Measurements from ENCODE around the gene DZIP1L.
"Not testable (repeated sequence)": the region's sequence is repeated elsewhere in the genome, so short reads cannot be mapped to it uniquely, and the experiment has no call there.

DZIP1L gene

DNA sequence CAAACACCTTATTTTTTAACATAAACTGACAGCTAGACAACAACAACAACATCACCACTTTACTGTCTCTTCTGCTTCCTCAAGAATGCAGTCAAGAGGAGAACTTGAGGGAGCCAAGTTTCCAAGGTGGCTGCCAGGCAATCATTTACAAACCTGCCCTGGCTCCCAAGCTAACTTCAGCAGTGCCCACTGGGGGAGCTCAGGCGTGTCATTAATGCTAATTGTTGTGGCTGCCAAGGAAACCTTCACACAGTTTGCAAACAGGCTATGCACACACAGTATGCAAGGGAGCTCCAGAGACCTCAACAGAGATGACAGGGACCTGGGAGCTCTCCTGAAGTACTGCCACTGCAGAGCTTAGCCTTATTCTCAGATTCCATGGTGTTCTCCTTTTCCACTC is 2.1 kb downstream of the DZIP1L start:
- DNase-seq (ENCODE audit: low read depth): peak; percentile 17
- TF ChIP-seq, protein P1, sequence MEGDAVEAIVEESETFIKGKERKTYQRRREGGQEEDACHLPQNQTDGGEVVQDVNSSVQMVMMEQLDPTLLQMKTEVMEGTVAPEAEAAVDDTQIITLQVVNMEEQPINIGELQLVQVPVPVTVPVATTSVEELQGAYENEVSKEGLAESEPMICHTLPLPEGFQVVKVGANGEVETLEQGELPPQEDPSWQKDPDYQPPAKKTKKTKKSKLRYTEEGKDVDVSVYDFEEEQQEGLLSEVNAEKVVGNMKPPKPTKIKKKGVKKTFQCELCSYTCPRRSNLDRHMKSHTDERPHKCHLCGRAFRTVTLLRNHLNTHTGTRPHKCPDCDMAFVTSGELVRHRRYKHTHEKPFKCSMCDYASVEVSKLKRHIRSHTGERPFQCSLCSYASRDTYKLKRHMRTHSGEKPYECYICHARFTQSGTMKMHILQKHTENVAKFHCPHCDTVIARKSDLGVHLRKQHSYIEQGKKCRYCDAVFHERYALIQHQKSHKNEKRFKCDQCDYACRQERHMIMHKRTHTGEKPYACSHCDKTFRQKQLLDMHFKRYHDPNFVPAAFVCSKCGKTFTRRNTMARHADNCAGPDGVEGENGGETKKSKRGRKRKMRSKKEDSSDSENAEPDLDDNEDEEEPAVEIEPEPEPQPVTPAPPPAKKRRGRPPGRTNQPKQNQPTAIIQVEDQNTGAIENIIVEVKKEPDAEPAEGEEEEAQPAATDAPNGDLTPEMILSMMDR (conservative IDR thresholded peaks at IDR 0.05; ENCODE audit: low read length): no peak
- peak overlapping the region; percentile 17; the same call in 1 of the 2 replicates for H3K4me3 ChIP-seq (ENCODE audit: low read length)

- no peak for DNase-seq (ENCODE audit: low read depth)
These were observed 3.0 kb downstream of the DZIP1L start for GRCh38 chr3:138112362-138112761.

DNA sequence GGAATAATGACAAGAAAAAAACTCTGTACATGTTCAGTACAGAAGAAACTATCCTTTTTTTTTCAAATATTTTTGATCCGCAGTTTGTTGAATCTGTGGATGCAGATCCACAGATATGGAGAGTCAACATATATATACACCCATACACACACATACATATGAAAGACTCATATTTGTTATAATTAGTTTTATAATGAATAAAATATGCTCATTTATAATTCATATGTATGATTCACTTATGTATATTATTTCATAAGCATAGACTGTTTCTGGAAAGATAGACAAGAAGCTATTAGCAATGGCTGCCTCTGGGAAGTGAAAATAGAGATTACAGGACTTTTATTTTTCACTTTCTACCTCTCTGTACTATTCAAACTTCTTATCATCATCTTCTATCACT is 9.8 kb downstream of the DZIP1L start:
- TF ChIP-seq, protein P1 (conservative IDR thresholded peaks at IDR 0.05; ENCODE audit: low read length): no peak
- DNase-seq (ENCODE audit: low read depth): no peak

More at GRCh38 chr3:138112362-138112761, 3.0 kb downstream of the DZIP1L start:
- TF ChIP-seq, protein P1 (conservative IDR thresholded peaks at IDR 0.05; ENCODE audit: low read length): no peak
- no peak overlapping the region for H3K4me3 ChIP-seq (ENCODE audit: low read length)

GRCh38 chr3:138103466-138103865 is 11.9 kb downstream of the DZIP1L start:
- H3K4me3 ChIP-seq (ENCODE audit: low read length): no peak overlapping the region
- DNase-seq (ENCODE audit: low read depth): no peak
- TF ChIP-seq, protein P1 (conservative IDR thresholded peaks at IDR 0.05; ENCODE audit: low read length): no peak

More for the DNA sequence above, 9.8 kb downstream of the DZIP1L start:
- no peak overlapping the region for H3K4me3 ChIP-seq (ENCODE audit: low read length)

DNA sequence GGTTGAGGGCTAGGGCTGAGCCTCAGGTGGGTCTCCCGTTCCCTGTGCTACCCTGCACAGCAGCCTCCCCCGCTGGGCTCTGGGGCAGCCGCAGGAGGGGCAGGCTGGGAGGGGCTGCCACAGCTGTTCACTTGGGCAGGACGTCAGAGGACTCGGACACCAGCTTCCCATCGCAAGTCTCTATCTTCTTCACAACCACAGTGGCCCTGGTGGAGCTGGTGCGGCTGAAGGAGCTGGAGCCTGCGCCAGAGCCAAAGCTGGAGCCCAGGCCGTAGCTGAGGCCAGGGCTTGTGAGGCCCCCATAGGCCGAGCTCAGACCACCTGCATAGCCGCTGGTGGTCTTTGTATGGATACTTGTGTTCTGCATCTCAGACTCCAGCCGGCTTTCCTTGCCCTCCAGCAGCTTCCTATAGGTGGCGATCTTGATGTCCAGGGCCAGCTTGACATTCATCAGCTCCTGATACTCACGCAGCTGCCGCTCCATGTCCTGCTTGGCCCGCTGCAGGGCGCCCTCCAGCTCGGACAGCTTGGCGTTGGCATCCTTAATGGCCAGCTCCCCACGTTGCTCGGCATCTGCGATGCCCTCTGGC is 14.0 kb downstream of the DZIP1L start:
- TF ChIP-seq, protein P1 (conservative IDR thresholded peaks at IDR 0.05; ENCODE audit: low read length): peak; percentile 18; the same call in 1 of the 2 replicates
- H3K4me3 ChIP-seq (ENCODE audit: low read length); DNase-seq (ENCODE audit: low read depth): not testable (repeated sequence)

GRCh38 chr3:138099417-138099816 is 16.0 kb downstream of the DZIP1L start:
- DNase-seq (ENCODE audit: low read depth): no peak
- TF ChIP-seq, protein P1 (conservative IDR thresholded peaks at IDR 0.05; ENCODE audit: low read length): no peak
- no peak overlapping the region for H3K4me3 ChIP-seq (ENCODE audit: low read length)
